ENCODE measurements around the gene PPP2R2C. TPM values are rescaled to one million over a fixed set of nuclear protein-coding genes. Genes with fewer than 3 reads are reported as not detected.

The PPP2R2C gene
- total RNA-seq, 1 experiment from 2014 or later = 32.9 TPM

- TF ChIP-seq REST (IDR thresholded peaks at IDR 0.05; ENCODE audit: low read depth) = no peak
- peak; percentile 50; the same call in 1 of the 2 replicates for TF ChIP-seq EGR1 (IDR thresholded peaks at IDR 0.05; ENCODE audit: low read depth)
- TF ChIP-seq ZNF274 (IDR thresholded peaks at IDR 0.05; ENCODE audit: low read depth, low read length) = no peak
Observed at GRCh38 chr4:6470502-6471306, 1.7 kb downstream of the PPP2R2C start (continued).

GRCh38 chr4:6469898-6470501 lies 2.4 kb downstream of the PPP2R2C start:
- BruUV-seq (replicated peaks) = no TSS peak
- peak overlapping the region; percentile 72 for H3K9ac ChIP-seq (ENCODE audit: low read length)
- no peaks in the 10 kb centered on the region for H3K36me3 ChIP-seq (ENCODE audit: control insufficient read depth in 1 of 2, insufficient read depth in 2 of 2, low read length in 2 of 2)
- H2AFZ ChIP-seq (ENCODE audit: low read depth, low read length, poor library complexity, severe bottlenecking) = no peak overlapping the region
- H3K4me3 ChIP-seq (replicated peaks in 1 of 2; ENCODE audit: low read depth in 1 of 2, low read length in 2 of 2) = peak overlapping the region; percentile 58 to 73
- intact Hi-C loops (cut with micrococcal nuclease) = loop anchor here (5.0 kb wide), 2 partner anchors 77 to 78 kb away; no protein-coding TSS in a partner anchor
- peaks cover 47% of the 10 kb centered on the region for H3K79me2 ChIP-seq (ENCODE audit: insufficient read depth, low read length)
- H3K4me1 ChIP-seq (ENCODE audit: control insufficient read depth in 1 of 2, insufficient read depth in 2 of 2, low read length in 2 of 2) = peaks cover 5 to 36% of the 10 kb centered on the region in 2 experiments; a peak in 3 of 4 replicates
- peak overlapping the region; percentile 95 for H3K4me2 ChIP-seq (ENCODE audit: low read length)
- ChIA-PET CTCF (no interaction called here), RAD21 (ENCODE audit: low non-redundant PET in 1 of 2, low total read pairs in 2 of 2, uncharacterized antibody in 2 of 2, unreplicated experiment in 2 of 2) (no interaction called here), POLR2A (no interaction called here)
- peak overlapping the region; percentile 82 for H3K27ac ChIP-seq (ENCODE audit: low read depth, low read length)
- 0 out of 2 replicates have a peak, but pooled peaks cover 2% of the 10 kb centered on the region for H4K20me1 ChIP-seq (ENCODE audit: insufficient read depth)
- TF ChIP-seq CBX3 (IDR thresholded peaks at IDR 0.05; ENCODE audit: low read depth) (0 out of 2 replicates have a peak, but pooled peaks have one; percentile 19), CEBPB (IDR thresholded peaks at IDR 0.05; ENCODE audit: low read depth) (no peak), FOSL1 (IDR thresholded peaks at IDR 0.05; ENCODE audit: low read depth) (no peak), MAX (IDR thresholded peaks at IDR 0.05) (0 out of 2 replicates have a peak, but pooled peaks have one; percentile 7)
- no peaks in the 10 kb centered on the region for H3K27me3 ChIP-seq (ENCODE audit: insufficient read depth, low read length)
- ATAC-seq (no peak), DNase-seq (ENCODE audit: low read depth, low spot score) (no peak)
- H3K9me2 ChIP-seq (ENCODE audit: insufficient read depth) = no peaks in the 10 kb centered on the region
- H3K9me3 ChIP-seq (ENCODE audit: control insufficient read depth in 1 of 2, insufficient read depth in 1 of 2, low read depth in 1 of 2, low read length in 2 of 2) = no peaks in the 10 kb centered on the region

Data from HCT116 (cell line).